ENCODE data around the gene TUBB6. TPM values are rescaled to one million over a fixed set of nuclear protein-coding genes. Genes with fewer than 3 reads are reported as not detected.

Gene TUBB6
- total and polyA plus RNA-seq, 2 donors: 310 to 441 TPM

DNA sequence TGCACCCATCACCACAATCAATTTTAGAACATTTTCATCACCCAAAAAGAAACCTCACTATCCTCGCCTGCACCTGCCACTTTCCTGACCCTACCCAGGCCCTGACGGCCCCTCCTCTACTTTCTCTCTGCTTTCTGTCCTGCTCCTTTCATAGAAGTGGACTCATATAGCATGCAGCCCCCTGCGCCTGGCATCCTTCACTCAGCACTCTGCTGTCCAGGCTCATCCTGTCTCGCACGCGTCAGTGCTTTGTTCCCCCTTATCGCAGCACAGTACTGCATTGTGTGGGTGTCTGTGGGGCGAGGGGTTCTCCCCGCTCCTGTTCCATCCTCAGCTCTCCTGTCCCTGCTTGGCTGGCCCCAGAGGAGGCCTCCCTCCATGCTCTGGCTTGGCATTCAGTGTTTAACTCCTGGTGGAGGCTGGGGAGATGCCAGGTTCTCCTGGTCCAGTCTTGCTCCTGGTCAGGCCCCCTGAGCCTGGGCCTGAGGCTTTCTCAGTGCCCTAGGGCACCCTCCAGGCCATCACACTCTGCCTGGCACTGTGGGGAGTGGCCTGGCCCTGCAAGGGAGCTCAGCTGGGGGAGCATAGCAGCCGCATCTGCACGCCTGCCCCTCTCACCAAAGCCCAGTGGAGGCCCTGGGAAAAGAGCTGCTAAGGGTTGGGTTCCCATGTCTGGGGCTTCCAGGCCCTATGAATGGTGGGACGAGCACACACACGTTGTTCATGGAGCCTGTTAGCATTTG is 6.6 kb upstream of the TUBB6 start:
- WGBS: 79% methylated on average over 13 of the region's 13 CpGs
- Histone ChIP-seq H3K36me3 (ENCODE audit: insufficient read depth) (no peaks in the 10 kb centered on the region), H3K4me3 (ENCODE audit: low read depth, low read length) (no peak overlapping the region), H3K4me1 (ENCODE audit: insufficient read depth) (no peaks in the 10 kb centered on the region), H3K27ac (ENCODE audit: low read depth) (no peak overlapping the region)
- no peak for DNase-seq (ENCODE audit: extremely low spot score)

DNA sequence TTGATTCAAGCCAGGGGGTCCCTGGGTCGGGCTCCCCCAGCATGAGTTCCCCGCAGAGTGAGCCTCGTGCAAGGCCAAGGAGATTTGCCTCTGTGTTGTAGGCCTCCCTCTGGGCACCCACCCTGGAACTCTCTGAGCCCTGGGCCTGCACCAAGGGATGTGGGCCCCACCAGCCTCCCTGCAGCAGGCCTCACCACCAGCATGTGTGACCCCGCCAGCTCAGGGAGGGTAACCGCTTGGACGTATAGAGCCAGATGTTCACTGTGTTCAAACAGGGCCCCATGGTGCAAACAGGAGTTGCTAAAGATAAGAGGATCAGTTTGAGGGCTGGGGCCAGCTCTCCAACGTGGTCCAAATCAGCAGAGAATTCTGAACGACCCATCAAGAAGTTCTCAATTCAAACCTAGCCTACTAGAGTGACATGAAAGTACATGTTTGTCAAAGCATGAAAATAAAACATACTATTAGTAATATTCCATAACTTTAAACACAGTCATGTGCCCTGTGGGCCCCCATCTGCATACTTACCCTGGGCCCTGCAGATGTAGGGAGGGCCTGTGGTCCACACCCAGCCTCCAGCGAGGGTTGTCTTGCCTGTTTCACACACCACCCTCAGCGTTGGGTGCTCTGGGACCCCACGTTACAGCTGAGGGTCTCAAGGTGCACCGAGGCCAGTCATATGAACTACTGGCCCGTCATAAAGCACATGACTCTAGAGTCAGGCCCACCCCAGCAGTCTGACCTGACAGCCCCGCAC is 5.5 kb upstream of the TUBB6 start:
- Histone ChIP-seq H3K36me3 (ENCODE audit: insufficient read depth) (no peaks in the 10 kb centered on the region), H3K4me3 (ENCODE audit: low read depth, low read length) (no peak overlapping the region), H3K4me1 (ENCODE audit: insufficient read depth) (no peaks in the 10 kb centered on the region), H3K27ac (ENCODE audit: low read depth) (no peak overlapping the region)
- WGBS: 82% methylated on average over 14 of the region's 14 CpGs
- no peak for DNase-seq (ENCODE audit: extremely low spot score)

DNA sequence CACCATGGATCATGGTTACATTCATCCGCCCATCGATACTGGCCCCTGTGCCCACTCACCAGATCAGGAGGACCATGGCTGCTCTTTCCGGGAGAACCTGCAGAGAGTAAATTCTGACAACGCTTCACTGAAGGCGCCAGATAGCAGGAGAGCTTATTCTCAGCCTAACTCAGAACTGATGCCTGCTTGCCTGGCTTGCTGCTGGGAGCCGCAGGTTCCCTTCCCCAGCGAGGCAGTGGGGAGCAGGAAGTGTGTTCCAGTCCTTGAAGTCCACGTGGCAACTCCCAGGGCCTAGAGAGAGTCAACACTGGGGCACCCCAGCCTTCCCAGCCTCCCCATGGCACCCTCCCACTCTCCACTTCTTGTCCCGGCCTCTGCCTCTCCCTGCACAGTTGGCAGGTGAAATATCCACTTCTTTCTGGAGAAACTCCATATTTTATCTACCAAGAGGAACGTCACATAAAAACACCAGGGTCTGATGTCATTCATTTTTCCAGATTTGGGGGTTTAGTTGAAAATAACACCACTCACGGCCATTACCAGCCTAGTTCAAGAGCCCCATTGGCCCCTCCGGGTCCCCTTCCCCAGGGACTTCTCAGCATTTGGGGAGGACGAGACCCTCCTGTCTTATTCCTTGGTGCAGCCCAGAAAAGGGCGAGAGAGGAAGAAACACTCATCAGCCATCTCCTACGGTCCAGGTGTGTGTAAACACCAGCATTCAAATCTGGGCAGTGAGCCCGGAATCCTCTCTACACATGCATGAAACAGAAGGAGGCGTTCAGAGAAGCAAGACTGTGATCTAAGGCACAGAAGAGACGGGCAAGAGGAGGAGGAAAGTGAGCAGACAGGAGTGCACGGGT is 3.5 kb upstream of the TUBB6 start:
- Histone ChIP-seq H3K4me1 (ENCODE audit: insufficient read depth) (peaks cover 3% of the 10 kb centered on the region), H3K4me3 (ENCODE audit: low read depth, low read length) (no peak overlapping the region), H3K27ac (ENCODE audit: low read depth) (no peak overlapping the region), H3K36me3 (ENCODE audit: insufficient read depth) (no peaks in the 10 kb centered on the region)
- 68% methylated on average over 19 of the region's 19 CpGs for WGBS
- no peak for DNase-seq (ENCODE audit: extremely low spot score)

DNA sequence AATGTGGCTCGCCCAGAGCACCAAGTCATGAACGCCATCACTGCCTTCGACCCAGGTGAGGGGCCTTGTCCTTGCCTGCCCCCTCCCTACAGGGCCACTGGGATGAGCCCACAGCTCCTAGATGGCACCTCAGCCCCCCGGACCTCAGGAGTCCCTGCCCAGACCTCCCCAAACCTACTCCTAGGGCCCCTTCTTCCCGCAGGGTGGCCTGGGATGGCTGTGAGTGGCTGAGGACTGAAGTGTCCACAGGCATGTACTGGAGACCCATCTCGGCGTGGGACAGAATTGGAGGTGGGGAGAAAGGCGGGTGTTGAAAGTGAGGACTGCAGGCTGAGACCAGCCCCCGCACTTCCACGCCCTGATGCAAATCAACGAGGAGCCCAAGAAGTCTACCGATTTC is 2.8 kb upstream of the TUBB6 start:
- no peak overlapping the region for H3K4me3 ChIP-seq (ENCODE audit: low read depth, low read length)
- DNase-seq (ENCODE audit: extremely low spot score): no peak
- H3K4me1 ChIP-seq (ENCODE audit: insufficient read depth): peaks cover 3% of the 10 kb centered on the region
- WGBS: 81% methylated on average over 12 of the region's 12 CpGs
- no peak overlapping the region for H3K27ac ChIP-seq (ENCODE audit: low read depth)
- no peaks in the 10 kb centered on the region for H3K36me3 ChIP-seq (ENCODE audit: insufficient read depth)

DNA sequence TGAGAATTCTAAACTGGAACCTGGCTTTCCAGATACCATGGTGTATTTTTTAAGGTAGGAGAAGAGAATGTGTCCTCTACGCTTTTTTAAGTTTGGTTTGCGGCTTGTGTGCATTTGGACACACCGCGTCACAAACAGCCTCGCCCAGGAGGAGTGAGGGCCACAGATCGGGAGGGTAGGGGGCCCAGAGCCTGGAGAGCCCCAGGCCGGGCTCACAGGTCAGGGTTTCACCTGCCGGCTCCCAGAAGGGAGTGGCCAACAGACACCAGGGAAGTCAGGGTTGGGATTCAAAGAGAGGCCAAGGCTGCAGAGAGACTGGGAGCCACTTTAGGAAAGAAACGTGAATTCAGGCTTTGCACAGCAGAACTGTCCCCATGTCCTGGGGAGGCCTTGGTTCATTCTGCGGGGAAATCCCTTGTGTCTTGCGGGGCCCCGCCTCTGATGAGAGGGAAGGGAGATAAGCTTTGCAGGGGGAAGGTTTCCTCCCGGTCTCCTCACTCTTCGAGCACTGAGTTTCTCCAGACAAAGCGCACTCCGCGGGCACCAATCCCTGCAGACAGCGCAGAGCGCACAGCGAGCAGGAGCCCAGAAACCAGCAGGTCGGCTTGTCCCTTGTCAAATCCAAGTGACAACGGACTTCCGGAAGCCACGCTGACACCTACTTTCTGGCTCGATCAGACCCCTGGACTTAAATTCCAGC is 2.0 kb upstream of the TUBB6 start:
- 55% methylated on average over 25 of the region's 25 CpGs for WGBS

DNA sequence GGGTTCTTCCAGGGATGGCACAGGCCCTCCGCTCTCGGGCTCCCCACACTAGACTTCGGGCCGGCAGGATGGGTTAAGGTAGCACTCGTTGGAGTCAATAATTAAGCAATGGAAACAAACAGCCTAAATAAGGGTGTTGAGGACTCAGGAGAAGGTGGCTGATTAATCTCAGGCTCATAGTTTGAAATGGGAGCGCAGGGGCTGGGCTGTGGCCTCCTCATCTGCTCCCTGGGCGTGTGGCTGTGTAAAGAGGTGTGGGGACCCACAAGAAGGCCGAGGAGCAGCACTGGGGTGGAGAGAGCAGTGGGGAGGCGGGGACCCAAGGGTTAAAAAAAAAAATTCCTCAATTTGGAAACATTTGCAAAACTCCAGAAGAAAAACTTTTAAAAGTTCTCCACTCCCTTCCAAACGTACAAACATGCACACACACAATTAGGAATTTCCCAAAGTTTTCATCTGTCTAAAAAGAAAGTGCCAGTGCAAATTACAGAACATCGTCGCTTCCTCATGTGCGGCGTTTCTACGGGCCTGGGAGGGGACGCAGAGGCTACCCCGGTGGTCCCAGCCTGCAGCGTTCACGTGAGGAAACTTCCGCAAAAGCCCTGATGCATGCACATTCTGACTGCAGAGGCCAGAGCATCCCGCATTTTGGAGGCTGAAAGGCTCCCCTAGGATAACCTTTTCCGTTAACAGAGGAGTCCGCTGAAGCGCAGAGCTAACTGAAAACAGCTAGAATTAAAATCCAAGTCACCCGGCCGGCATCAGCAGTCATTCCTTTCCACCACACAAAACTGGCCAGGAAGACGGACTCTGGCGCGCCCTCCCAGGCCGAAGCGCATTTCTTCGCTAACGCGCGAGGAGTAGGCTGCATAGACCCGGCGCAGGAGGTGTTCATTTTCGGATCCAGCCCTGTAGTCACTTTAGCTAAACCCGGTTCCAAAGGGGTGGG is 1.0 kb upstream of the TUBB6 start:
- Histone ChIP-seq H3K36me3 (ENCODE audit: insufficient read depth) (no peaks in the 10 kb centered on the region), H3K4me1 (ENCODE audit: insufficient read depth) (peaks cover 5% of the 10 kb centered on the region), H3K4me3 (ENCODE audit: low read depth, low read length) (peak overlapping the region; percentile 55), H3K27ac (ENCODE audit: low read depth) (peak overlapping the region; percentile 85)
- 12% methylated on average over 39 of the region's 39 CpGs for WGBS
- no peak for DNase-seq (ENCODE audit: extremely low spot score)

More for the DNA sequence above, 2.0 kb upstream of the TUBB6 start:
- H3K4me3 ChIP-seq (ENCODE audit: low read depth, low read length): no peak overlapping the region
- H3K27ac ChIP-seq (ENCODE audit: low read depth): no peak overlapping the region
- peaks cover 5% of the 10 kb centered on the region for H3K4me1 ChIP-seq (ENCODE audit: insufficient read depth)
- no peaks in the 10 kb centered on the region for H3K36me3 ChIP-seq (ENCODE audit: insufficient read depth)
- no peak for DNase-seq (ENCODE audit: extremely low spot score)

DNA sequence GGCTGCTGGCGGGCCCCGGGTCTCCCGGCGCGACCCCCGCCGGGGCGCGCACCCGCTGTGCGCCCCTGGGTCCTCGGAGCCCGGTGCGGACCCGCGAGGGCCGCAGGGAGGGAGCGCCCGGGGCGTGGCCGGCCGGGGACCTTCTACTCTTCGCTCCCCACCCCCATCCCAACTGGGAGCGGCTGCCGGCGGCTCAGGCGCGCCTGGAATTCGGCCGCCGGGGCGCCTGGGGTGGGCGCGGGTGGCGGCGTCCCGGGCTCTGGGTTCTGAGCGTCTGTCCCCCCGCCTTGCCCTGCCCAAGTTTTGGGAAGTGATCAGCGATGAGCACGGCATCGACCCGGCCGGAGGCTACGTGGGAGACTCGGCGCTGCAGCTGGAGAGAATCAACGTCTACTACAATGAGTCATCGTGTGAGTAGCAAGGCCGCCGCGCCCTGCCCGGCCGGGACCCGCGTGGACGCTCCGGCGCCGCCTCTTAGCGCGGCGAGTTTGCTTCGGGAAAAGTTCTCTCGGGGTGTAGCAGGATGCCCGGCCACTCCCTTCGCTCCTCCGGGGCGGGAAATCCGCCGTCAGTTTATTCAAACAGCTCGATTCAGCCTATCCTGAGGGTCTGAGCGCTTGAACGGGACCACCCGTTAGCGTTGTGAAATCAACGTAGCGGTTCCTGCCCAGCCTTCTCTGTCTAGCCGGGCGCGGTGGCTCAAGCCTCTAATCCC is 502 bp downstream of the TUBB6 start:
- Histone ChIP-seq H3K4me1 (ENCODE audit: insufficient read depth) (peaks cover 5% of the 10 kb centered on the region), H3K36me3 (ENCODE audit: insufficient read depth) (no peaks in the 10 kb centered on the region), H3K27ac (ENCODE audit: low read depth) (peak overlapping the region; percentile 89), H3K4me3 (ENCODE audit: low read depth, low read length) (peak overlapping the region; percentile 55)
- WGBS: under 1% methylated on average over 81 of the region's 81 CpGs
- no peak for DNase-seq (ENCODE audit: extremely low spot score)

DNA sequence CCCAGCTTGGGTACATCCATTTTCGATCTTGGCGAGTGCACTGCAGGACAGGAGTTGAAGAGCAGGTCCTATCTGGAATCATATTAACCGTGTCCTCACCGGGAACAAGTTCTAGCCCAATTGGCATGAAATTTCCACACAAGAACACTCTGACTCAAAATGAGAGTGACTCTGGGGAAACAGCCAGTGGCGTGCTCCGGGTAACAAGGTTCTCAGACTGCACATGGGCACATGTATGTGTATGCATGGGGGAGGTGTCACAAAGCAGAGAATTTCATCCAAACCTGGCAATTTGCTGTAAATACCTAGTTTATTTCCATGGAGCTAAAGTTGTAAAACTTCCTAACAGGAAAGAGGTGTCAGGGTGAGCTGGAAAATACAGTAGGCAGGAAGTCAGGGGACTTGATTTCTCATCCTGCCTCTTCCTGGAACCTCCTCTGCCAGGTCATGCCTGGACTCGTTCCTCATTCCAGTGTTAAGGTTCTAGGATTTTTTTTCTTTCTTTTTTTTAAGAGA is 1.7 kb downstream of the TUBB6 start:
- Histone ChIP-seq H3K36me3 (ENCODE audit: insufficient read depth) (no peaks in the 10 kb centered on the region), H3K4me1 (ENCODE audit: insufficient read depth) (peaks cover 5% of the 10 kb centered on the region), H3K27ac (ENCODE audit: low read depth) (no peak overlapping the region), H3K4me3 (ENCODE audit: low read depth, low read length) (no peak overlapping the region)
- 42% methylated on average over 7 of the region's 7 CpGs for WGBS
- DNase-seq (ENCODE audit: extremely low spot score): no peak

DNA sequence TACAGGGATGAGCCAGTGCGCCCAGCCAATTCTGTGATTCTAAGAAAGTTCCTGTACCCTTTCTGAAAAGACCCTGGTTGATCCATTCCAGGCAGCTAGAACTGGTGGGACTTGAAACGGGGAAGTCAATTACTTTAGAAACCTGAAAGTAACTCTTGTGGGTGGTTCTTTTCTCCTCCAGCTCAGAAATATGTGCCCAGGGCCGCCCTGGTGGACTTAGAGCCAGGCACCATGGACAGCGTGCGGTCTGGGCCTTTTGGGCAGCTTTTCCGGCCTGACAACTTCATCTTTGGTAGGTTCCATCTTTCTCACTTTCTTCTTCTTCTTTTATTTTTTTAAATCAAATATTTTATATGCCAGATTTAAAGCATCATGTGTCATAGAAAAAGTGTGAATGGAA is 2.7 kb downstream of the TUBB6 start:
- Histone ChIP-seq H3K4me3 (ENCODE audit: low read depth, low read length) (no peak overlapping the region), H3K36me3 (ENCODE audit: insufficient read depth) (peaks cover under 1% of the 10 kb centered on the region), H3K27ac (ENCODE audit: low read depth) (no peak overlapping the region), H3K4me1 (ENCODE audit: insufficient read depth) (peaks cover 7% of the 10 kb centered on the region)
- WGBS: 93% methylated on average over 6 of the region's 6 CpGs
- no peak for DNase-seq (ENCODE audit: extremely low spot score)

DNA sequence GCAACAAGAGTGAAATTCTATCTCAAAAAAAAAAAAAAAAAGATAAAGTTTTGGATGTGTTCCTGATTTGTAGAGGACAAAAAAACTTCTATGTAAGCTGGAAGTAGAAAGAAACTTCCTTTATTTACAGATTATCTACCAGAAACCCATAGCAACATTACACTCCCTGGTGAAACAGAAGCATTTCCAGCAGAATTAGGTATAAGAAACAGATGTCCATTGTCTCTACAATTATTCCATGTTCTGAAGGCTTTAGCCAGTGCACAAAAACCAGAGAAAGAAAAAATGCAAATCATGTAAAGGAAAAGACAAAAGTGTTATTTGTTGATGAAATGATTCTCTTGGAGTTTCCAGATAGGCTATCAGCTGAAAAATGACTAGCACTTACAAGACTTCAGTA is 4.9 kb downstream of the TUBB6 start:
- no peak overlapping the region for H3K27ac ChIP-seq (ENCODE audit: low read depth)
- peaks cover 8% of the 10 kb centered on the region for H3K4me1 ChIP-seq (ENCODE audit: insufficient read depth)
- H3K4me3 ChIP-seq (ENCODE audit: low read depth, low read length): no peak overlapping the region
- peaks cover 4% of the 10 kb centered on the region for H3K36me3 ChIP-seq (ENCODE audit: insufficient read depth)
- no peak for DNase-seq (ENCODE audit: extremely low spot score)

DNA sequence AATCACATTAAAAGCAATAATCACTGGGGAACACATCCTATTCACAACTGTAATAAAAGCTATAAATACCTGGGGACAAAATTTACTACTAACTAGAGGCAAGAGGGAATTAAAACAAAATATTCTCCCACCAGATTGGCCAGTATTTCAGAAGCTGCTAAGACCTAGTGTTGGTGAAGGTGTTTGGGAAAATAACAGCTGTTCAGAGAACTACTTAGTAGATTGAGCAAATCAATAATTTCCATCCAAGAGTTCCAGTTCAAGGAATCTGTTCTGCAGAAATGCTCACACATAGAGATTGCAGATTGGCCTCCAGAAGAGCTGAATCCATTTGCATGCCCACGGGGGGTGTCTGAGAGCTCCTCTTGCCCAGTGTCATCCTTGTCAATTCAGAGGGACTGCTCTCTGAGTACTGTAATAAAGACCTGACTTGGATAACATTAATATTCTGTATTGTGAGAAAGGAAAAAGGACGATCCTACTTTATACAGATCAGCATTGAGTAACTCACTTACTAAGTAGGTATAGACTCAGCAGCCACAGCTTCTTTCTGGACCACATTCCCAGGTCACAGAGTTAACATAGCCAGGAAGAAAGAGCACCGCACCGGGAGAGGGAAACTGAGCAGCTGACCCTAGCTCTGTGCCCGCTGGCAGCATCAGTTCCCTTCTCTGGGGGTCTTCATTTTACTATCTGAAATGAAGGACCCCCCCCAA is 5.6 kb downstream of the TUBB6 start:
- WGBS: 75% methylated on average over 5 of the region's 5 CpGs
- H3K27ac ChIP-seq (ENCODE audit: low read depth): no peak overlapping the region
- H3K4me3 ChIP-seq (ENCODE audit: low read depth, low read length): no peak overlapping the region
- H3K4me1 ChIP-seq (ENCODE audit: insufficient read depth): peaks cover 6% of the 10 kb centered on the region
- peaks cover 4% of the 10 kb centered on the region for H3K36me3 ChIP-seq (ENCODE audit: insufficient read depth)
- DNase-seq (ENCODE audit: extremely low spot score): no peak
